Head of caudate nucleus (tissue), 42 donors: ENCODE measurements around the gene ASCC3.
"Not testable (repeated sequence)": the region's sequence is repeated elsewhere in the genome, so short reads cannot be mapped to it uniquely, and the experiment has no call there.

Experiments
- DNase-seq, 42 donors: peaks; one replicate each; pipeline versions ENCODE4 v3.0.0 to v3.0.0-alpha.2; 2020 to 2021; ENCODE audit warnings: mixed read lengths in 7 of 42
- intact Hi-C: fragments of 100-400 bp; cut with DNase I; formaldehyde crosslinking; loops from one replicate; pipeline ENCODE4 v1.15.0; 2022

The ASCC3 gene

DNA sequence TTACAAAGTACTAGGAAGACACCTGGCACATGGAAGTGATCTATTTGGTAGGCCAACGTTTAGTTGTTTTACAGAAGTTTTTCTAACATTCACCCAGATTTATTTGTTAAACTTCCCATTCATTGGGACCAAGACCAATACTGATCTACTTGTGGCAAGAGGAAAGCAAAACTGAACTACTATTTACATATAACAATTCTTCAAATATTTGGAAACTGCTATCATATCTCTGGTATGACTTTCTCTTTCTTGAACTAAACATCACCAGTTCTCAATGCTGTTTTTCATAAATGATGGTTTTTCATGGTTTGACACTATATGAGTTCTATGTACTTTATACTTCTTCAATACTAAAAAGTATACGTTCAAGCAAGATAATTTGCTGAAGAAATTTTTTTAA lies 189.2 kb downstream of the ASCC3 start:
- DNase-seq, result no peak

DNA sequence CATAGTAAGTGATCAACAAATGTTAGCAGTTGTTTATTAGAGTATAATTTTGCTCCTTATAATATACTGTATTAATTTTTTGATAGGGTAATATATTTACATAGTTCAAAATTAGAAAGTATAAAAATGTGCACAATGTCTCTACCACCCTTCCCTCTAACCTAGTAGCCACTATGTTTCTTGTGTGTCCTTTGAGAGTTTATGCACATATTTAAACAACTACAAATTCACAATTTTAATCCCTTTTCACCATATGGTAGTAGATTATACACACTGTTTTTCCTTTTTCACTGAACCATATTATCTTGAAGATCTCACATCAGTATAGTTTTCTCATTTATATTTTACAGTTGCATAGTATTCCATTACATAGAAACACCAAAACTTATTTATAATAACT lies 194.9 kb downstream of the ASCC3 start:
- no peak for DNase-seq
- intact Hi-C loops, result no loop called here

More for the DNA sequence above, 189.2 kb downstream of the ASCC3 start:
- intact Hi-C loops, result no loop called here

DNA sequence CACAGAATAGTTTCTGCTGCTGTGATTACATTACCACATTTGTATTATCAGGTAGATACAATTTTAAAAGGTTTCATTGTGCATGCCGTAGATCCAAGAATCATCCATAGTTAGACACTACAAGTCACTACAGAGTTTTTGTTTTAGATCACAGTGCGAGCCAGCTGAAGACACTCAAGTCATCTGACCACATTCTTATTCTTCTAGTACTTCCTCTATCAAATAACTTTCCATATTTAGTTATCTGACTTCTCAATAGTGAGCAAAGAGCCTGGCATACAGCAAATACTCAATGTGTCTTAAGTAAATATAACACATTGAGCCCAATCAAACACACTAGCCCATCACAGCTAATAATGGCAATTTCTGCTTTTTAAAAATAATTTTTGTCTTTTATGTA lies 195.4 kb downstream of the ASCC3 start:
- intact Hi-C loops, result no loop called here
- DNase-seq, result no peak

DNA sequence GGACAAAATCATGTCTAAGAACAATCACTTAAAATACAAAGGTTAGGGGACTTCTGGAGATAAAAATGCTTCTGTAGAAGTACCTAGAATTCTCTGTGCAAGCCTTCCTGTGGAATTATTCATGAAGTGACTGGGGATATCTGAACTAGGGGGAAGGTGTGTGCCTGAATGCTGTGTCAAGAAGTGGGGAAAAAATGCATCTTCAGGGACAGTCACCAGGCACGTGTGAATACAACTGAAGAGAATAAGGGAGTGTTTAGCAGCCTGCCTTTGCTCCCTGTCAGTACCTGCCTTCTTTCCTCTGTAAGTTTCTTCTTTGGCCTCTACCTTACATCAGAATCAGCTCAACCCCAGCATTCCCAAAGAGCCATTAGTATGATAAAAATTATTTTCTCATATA lies 201.0 kb downstream of the ASCC3 start:
- no peak for DNase-seq
- intact Hi-C loops, result no loop called here

DNA sequence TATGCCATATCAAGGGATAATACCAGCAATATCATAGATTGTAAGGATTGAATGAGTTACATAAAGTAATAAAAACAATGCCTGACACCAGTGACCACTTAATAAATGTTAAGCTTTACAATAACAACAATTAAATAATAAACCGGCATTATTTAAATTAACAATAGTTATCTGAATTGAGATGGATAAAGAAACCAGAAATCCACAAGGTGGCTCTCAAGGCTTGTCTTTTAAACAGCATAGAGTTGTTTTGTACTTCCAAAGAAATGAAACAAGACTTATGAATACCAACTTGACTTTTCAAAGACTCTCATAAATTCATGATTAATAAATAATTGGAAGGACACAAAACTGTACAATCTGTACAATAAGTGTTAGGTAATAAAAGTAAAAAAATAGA lies 203.1 kb downstream of the ASCC3 start:
- intact Hi-C loops, result no loop called here
- DNase-seq, result no peak

DNA sequence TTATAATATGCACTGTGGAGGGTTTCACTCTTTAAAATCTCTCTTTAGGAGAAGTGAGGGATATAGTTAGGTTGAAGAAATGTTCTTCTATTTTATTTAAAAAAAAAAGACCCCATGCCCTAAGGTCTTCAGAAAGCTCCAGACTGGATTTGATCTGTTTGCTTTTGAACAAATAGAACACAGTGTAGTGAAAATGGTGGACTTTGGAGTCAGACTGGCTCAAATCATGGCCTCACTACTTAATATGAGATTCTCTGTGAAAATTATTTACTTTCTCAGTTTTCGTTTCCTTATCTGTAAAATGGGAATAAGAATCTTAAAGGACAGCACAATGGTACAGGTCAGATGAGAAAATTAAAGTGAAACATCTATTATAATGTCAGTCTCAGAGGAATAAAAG lies 203.9 kb downstream of the ASCC3 start:
- intact Hi-C loops, result no loop called here
- no peak for DNase-seq

DNA sequence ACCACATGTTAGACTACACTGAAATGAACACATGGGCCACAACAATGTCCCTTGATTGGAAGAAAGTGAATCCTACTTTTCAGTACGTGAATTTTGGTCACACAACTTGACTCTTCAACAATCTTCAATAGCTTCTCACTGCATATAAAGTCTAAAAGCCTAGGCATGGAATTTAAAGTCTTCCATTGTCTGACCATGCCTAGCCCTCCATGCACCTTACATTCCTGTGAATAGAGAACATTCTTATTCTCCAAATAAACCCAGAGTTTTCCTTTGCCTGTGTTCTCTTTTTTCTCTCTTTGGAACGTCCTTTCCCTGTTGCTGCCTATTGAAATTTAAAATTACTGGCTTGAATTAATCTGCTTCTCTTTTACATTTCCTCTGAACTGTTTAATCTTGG lies 207.5 kb downstream of the ASCC3 start:
- intact Hi-C loops, result no loop called here
- DNase-seq, result no peak

DNA sequence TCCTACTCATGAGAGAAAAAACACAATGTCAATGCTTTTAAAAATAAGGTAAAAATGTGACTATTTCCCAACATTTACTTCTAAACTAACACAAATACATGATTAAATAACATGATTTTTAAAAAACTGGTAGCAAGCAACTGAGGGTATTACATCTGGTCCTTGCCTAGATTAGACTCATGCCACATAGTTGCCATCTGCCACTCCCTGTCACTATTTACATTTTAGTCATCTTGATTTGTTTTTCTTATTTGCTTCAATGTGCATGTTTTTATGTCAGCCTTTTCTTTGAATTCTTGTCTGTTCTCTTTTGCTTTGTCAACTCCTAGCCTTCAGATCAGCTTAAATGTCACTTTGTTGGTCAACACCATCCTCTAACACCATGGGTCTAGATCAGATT lies 209.4 kb downstream of the ASCC3 start:
- no peak for DNase-seq
- intact Hi-C loops, result no loop called here

DNA sequence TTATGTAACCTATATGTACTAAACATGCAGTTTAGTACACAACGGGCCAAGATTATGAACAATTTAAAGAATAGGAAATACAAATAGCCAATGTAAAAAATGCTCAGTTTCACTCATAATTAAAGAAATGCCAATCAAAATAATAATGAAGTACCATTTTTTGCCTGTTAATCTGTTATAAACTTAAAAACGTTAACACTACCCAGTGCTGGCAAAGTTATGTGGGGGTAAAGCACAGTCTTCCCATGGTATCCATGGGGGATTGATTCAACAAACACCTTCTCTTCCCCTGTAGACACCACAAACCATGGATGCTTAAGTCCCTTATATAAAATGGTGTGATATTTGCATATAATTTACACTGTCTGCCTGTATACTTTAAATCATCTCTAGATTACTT lies 211.1 kb downstream of the ASCC3 start:
- DNase-seq, result no peak
- intact Hi-C loops, result no loop called here

DNA sequence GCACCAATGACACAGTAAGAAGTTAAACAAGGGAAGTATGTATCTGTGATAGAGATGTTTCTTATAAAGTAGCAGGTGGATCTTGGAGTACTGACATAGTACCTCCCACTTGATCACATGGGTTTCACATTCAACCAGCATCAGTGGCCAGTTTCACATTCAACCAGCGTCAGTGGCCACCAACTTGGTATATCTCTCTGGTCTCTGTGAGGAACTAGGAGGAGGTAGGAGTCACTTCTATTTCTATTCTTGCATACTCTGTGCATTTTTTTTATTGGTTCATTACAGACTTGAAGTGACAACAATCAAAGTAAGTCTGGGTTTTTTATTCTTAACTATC lies 216.1 kb downstream of the ASCC3 start:
- intact Hi-C loops, result no loop called here

DNA sequence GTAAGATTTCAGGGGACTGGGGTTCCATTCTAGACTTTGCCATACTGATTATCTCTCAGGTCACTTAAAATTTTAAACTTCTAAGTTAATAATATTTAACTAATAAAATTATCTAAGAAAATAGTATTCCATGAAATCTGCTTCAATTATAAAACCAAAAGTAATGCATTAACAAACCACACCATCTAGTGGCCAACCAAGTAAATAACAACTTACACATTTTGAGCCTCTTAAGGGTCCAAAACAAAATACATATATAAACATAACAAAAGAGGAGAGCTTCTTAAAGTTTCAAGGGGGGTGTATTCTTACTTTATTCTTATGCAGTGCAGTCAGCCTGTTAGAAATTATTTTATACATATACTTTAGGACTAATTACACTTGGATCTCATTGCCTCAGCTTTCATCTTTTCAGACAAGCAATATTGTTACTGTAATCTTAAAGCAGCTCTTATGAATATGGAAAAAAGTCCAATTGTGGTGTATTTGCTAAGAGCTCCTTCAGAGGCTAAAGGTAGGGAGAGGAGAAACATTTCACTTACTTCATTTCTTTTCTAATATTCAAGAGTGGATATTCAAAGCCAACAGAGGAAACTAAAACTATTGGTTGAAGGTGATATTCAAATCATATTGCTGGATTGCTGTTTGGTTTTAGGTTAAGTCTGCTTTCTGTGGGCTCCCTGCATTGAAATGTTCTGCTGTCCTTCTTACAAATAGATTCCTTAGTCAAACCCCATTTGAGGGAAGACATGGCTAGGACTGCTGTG lies 216.7 kb downstream of the ASCC3 start:
- intact Hi-C loops, result loop anchor here (5.0 kb wide), 1 partner anchor 547 kb away; no protein-coding TSS in a partner anchor
- DNase-seq, result peak in 6 of 42 donors; percentile 3 to 43 (median 6)

More for the DNA sequence above, 216.1 kb downstream of the ASCC3 start:
- DNase-seq, result no peak

DNA sequence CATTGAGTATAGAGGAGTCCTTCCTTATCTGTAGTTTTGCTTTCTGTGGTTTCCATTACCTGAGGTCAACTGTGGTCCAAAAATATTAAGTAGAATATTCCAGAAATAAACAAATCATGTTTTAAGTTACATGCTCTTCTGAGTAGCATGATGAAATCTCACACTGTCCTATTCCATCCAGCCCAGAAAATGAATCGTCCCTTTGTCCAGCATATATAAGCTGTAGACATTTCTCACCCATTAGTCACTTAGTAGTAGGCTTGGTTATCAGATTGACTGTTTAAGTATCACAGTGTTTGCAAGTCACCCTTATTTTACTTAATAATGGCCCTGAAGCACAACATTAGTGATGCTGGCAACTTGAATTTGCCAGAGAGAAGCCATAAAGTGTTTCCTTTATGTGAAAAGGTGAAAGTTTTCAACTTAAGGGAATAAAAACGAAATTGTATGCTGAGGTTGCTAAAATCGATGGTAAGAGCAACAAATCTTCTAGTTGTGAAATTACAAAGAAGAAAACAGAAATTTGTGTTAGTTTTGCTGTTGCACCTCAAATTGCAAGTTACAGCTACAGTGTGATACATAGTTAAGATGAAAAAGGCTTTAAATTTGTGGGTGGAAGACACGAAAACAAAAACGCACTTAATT lies 217.8 kb downstream of the ASCC3 start:
- intact Hi-C loops, result loop anchor here (5.0 kb wide), 1 partner anchor 546 kb away; no protein-coding TSS in a partner anchor
- DNase-seq, result no peak

DNA sequence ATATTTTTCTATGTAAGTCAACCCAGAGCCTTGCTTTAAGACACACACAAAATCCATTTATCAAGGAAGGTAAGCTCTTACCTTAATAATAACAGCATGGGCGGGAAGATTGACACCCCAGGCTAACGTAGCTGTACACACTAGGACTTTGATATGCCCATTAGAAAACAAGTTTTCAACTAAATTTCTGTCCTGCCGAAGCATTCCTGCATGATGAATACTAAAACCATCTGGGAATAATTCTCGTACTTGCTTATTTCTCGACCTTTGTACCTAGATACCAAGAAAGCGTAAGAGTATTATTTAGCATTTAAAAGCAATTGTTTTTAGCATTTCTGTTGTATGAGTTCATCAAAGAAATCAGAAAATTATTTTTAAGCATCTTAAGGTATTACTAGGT lies 218.9 kb downstream of the ASCC3 start:
- no peak for DNase-seq
- intact Hi-C loops, result loop anchor here (5.0 kb wide), 1 partner anchor 545 kb away; no protein-coding TSS in a partner anchor

DNA sequence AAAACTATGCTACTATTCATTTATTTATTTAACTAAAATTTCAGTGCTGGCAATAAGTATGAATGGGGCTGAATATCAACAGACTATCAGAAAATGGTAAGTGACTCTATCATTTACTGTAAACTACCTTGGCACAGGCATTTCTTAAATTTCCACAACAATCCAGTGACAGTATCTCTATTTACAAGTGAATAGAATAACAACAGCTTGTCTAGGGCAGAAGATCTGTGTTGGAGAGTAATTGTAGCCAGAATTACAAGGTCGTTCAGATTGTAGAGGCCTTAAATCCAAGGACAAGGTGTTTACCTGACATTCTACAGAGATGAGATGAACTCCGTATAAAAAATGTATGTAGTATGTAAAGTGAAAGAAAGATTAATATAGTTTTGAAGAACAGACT lies 222.6 kb downstream of the ASCC3 start:
- intact Hi-C loops, result no loop called here
- DNase-seq, result no peak

DNA sequence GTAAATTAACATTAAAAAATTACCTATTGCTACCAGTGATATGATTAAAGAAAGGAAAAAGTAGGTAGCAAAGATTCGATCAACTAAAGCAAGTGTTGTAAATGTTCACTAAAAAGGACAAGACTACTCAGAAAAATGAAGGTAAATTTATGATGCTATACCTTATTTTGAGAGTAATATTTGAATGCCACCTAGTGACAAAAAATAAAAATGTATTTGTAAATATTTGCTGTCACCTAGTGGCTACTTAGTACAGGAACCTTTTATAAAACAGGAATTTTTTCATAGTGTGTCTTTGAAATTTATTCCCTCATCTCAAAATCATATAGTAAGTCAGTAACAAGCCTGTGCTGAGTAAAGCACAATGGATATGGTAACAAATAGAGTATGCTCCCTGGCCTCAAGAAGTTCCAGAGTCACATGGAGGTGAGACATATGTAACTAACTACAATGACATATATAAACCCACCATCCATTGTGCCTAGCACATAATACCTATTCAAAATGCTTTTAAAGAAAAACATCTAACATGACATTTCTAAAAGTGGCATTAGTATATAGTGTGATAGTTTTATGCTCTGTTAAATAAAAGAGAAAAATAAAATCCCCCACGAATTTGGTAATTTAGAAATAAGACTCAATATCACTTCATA lies 223.3 kb downstream of the ASCC3 start:
- DNase-seq, result no peak
- intact Hi-C loops, result no loop called here

DNA sequence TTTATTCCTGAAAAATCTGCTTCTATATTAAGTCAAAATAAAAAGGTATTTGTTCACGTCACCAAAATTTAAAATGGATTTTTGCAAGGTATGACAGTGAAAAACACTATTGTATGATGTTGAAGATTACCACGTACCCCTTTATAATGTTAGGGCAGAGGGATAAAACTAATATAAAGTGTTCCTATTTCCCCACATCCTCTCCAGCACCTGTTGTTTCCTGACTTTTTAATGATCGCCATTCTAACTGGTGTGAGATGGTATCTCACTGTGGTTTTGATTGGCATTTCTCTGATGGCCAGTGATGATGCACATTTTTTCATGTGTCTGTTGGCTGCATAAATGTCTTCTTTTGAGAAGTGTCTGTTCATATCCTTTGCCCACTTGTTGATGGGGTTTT lies 240.0 kb downstream of the ASCC3 start:
- DNase-seq, intact Hi-C loops: not testable (repeated sequence)

DNA sequence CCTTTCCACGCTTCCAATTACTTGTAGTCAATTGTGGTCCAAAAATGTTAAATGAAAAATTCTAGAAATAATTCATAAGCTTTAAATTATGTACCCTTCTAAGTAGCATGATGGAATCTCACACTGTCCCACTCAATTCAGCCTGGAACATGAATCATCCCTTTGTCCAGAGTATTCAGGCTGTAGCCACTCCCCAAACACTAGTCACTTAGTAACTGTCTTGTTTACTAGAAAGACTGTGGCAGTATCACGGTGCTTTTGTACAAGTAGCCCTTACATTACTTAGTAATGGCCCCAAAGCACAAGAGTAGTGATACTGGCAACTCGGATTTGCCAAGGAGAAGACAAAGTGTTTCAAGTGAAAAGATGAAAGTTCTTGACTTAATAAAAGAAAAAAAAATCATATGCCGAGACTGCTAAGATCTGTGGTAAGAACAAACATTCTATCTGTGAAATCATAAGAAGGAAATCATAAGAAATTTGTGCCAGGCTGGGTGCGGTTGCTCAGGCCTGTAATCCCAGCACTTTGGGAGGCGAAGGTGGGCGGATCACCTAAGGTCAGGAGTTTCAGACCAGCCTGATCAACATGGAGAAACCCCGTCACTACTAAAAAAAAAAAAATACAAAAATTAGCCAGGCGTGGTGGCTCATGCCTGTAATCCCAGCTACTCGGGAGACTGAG lies 247.9 kb downstream of the ASCC3 start:
- DNase-seq, result peak in 12 of 42 donors; percentile 4 to 71 (median 22)
- intact Hi-C loops, result no loop called here

DNA sequence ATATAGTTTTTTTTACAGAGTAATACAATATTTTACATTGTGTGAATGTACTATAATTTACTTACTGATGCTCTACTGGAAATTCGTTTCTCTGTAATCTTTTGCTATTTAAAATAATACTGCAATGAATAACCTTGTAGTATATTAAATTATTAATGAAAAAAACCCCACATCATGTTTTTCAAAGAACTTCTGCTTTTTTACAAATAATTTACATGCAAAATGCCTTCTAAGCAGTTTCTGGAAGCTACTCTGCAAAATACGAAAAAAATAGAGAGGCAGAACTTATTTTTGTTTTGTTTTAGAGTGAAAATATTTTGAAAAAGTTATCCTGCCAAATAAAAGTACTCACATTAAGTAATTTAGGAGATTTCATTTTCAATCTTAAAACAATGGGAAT lies 250.6 kb downstream of the ASCC3 start:
- intact Hi-C loops, result no loop called here
- no peak for DNase-seq

DNA sequence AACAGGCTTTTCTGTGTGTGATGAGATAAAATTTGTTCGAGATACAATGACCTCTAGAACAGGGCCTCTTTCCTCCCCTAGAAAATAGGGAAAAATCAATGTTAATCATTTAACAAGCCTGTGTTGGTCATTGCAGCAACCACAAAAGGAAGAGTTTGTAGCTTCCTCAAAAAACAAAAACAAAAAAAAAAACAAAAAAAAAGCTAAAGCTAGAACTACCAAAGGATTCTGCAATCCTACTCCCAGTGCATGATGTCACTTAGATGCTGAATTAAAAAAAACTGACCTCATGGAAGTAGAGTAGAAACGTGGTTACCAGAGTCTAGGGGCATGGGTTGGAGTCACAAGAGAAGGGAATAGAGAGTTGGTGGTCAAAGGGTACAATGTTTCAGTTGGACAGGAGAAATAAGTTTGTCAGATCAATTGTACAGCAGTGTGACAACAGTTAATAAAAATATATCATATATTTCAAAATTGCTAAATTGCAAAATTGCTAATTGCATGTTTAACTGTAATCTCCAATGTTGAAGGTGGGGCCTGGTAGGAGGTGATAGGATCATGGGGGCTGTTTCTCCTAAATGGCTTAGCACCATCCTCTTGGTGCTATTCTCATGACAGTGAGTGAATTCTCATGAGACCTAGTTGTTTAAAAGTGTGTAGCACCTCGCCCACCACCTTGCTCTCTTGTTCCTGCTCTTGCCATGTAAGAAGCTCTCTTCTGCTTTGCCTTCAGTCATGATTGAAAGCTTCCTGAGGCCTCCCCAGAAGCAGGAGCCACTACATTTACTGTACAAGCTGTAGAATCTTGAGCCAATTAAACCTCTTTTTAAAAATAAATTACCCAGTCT lies 253.0 kb downstream of the ASCC3 start:
- intact Hi-C loops, result no loop called here
- no peak for DNase-seq
